Mesendoderm (in vitro differentiated cells): Measurements from ENCODE around the gene SMIM29.

Source experiments
- DNase-seq: peaks from one replicate; pipeline ENCODE4 v3.0.0; 2013
- H2AK5ac ChIP-seq: 2 replicates; pipeline ENCODE4 v1.6.1; 2013; ENCODE audit warnings: low read length, inconsistent platforms
- H2BK120ac ChIP-seq: 2 replicates; pipeline ENCODE4 v1.6.1; 2013; ENCODE audit warnings: low read depth, mild to moderate bottlenecking, low read length, moderate library complexity, mixed read lengths
- H2BK15ac ChIP-seq: replicated peaks from 2 replicates; pipeline ENCODE4 v1.6.1; 2013; ENCODE audit warnings: low read depth, mild to moderate bottlenecking, moderate library complexity
- H2BK5ac ChIP-seq: 2 replicates; pipeline ENCODE4 v1.6.1; 2013; ENCODE audit warnings: low read length, inconsistent platforms
- H3K18ac ChIP-seq: 2 replicates; pipeline ENCODE4 v1.6.1; 2013; ENCODE audit warnings: mild to moderate bottlenecking, low read length, mixed read lengths
- H3K23ac ChIP-seq: one replicate; pipeline ENCODE4 v1.6.1; 2013; ENCODE audit warnings: low read length
- H3K27ac ChIP-seq: 2 replicates; pipeline ENCODE4 v1.5.1; 2013; ENCODE audit warnings: low read depth, mild to moderate bottlenecking, inconsistent platforms, low read length, moderate library complexity
- H3K27me3 ChIP-seq: 2 replicates; pipeline ENCODE4 v1.6.1; 2013; ENCODE audit warnings: low read length, control low read depth, mild to moderate bottlenecking, inconsistent platforms; ENCODE audit not compliant: insufficient read depth, poor library complexity
- H3K36me3 ChIP-seq: 2 replicates; pipeline ENCODE4 v1.6.1; 2013; ENCODE audit warnings: low read length, inconsistent platforms; ENCODE audit not compliant: control insufficient read depth, insufficient read depth
- H3K4ac ChIP-seq: one replicate; pipeline ENCODE4 v1.6.1; 2013; ENCODE audit warnings: low read depth, mild to moderate bottlenecking, low read length, moderate library complexity
- H3K4me1 ChIP-seq: 2 replicates; pipeline ENCODE4 v1.6.1; 2013; ENCODE audit warnings: low read depth, low read length, inconsistent platforms; ENCODE audit not compliant: control insufficient read depth
- H3K4me2 ChIP-seq: 2 replicates; pipeline ENCODE4 v1.6.1; 2013; ENCODE audit warnings: low read length
- H3K4me3 ChIP-seq: 2 replicates; pipeline ENCODE4 v1.5.1; 2013; ENCODE audit warnings: mild to moderate bottlenecking, low read length
- H3K56ac ChIP-seq: one replicate; pipeline ENCODE4 v1.6.1; 2013; ENCODE audit warnings: low read length
- H3K79me1 ChIP-seq: 2 replicates; pipeline ENCODE4 v1.6.1; 2013; ENCODE audit warnings: low read length, inconsistent platforms
- H3K79me2 ChIP-seq: 2 replicates; pipeline ENCODE4 v1.6.1; 2013; ENCODE audit warnings: mild to moderate bottlenecking, low read length; ENCODE audit not compliant: control insufficient read depth, insufficient read depth
- H3K9ac ChIP-seq: 2 replicates; pipeline ENCODE4 v1.6.1; 2013; ENCODE audit warnings: low read length, inconsistent platforms
- H4K5ac ChIP-seq: one replicate; pipeline ENCODE4 v1.6.1; 2013; ENCODE audit warnings: low read length
- H4K8ac ChIP-seq: one replicate; pipeline ENCODE4 v1.6.1; 2013; ENCODE audit warnings: low read depth, mild to moderate bottlenecking, control low read depth, low read length, moderate library complexity
- WGBS: extraction: QIAGEN DNeasy Blood & Tissue Kit; methylation state at CpG from one replicate; pipeline ENCODE4 v1.1.7; 2013; ENCODE audit warnings: low lambda C conversion rate, missing lambda C conversion rate; ENCODE audit not compliant: insufficient coverage; ENCODE audit errors: extremely low coverage; 5-methylcytosine and 5-hydroxymethylcytosine counted together

SMIM29 gene

GRCh38 chr6:34277763-34278112 is 28.9 kb upstream of the SMIM29 start:
- WGBS: no CpG with 5 or more reads among the region's 4 CpGs
- Histone ChIP-seq H4K8ac (no peak overlapping the region), H3K79me2 (no peaks in the 10 kb centered on the region), H2BK5ac (no peak overlapping the region), H3K27ac (no peak overlapping the region), H3K4me1 (no peaks in the 10 kb centered on the region), H3K56ac (no peak overlapping the region), H3K4ac (no peak overlapping the region), H2AK5ac (no peak overlapping the region), H3K27me3 (no peaks in the 10 kb centered on the region), H3K23ac (no peak overlapping the region), H3K4me3 (no peak overlapping the region), H3K18ac (no peak overlapping the region), H3K79me1 (no peaks in the 10 kb centered on the region), H2BK120ac (no peak overlapping the region), H2BK15ac (no peak overlapping the region), H4K5ac (no peak overlapping the region), H3K36me3 (no peaks in the 10 kb centered on the region), H3K4me2 (no peak overlapping the region), H3K9ac (no peak overlapping the region)
- DNase-seq: no peak

- Histone ChIP-seq H2BK15ac (no peak overlapping the region), H3K4me2 (no peak overlapping the region)
Measured at GRCh38 chr6:34276881-34277762, 28.3 kb upstream of the SMIM29 start.

GRCh38 chr6:34276191-34276590 is 27.4 kb upstream of the SMIM29 start:
- Histone ChIP-seq H3K79me2 (no peaks in the 10 kb centered on the region), H3K36me3 (no peaks in the 10 kb centered on the region), H3K4me2 (no peak overlapping the region), H3K56ac (no peak overlapping the region), H3K18ac (no peak overlapping the region), H3K27me3 (no peaks in the 10 kb centered on the region), H3K79me1 (no peaks in the 10 kb centered on the region), H2BK120ac (no peak overlapping the region), H2BK15ac (no peak overlapping the region), H2BK5ac (no peak overlapping the region), H3K4ac (no peak overlapping the region), H2AK5ac (no peak overlapping the region), H3K4me1 (no peaks in the 10 kb centered on the region), H3K4me3 (no peak overlapping the region), H3K9ac (no peak overlapping the region), H4K5ac (no peak overlapping the region), H4K8ac (no peak overlapping the region), H3K27ac (no peak overlapping the region), H3K23ac (no peak overlapping the region)
- no CpG with 5 or more reads among the region's 5 CpGs for WGBS
- DNase-seq: no peak

More at GRCh38 chr6:34276881-34277762, 28.3 kb upstream of the SMIM29 start:
- Histone ChIP-seq H3K79me1 (no peaks in the 10 kb centered on the region), H3K4me3 (no peak overlapping the region), H3K27me3 (no peaks in the 10 kb centered on the region), H4K8ac (no peak overlapping the region), H2BK120ac (no peak overlapping the region), H2BK5ac (no peak overlapping the region), H3K36me3 (no peaks in the 10 kb centered on the region), H3K18ac (no peak overlapping the region), H2AK5ac (no peak overlapping the region), H3K27ac (no peak overlapping the region), H4K5ac (no peak overlapping the region), H3K9ac (no peak overlapping the region), H3K4me1 (no peaks in the 10 kb centered on the region), H3K79me2 (no peaks in the 10 kb centered on the region), H3K4ac (no peak overlapping the region), H3K23ac (no peak overlapping the region), H3K56ac (no peak overlapping the region)
- WGBS: no CpG with 5 or more reads among the region's 10 CpGs
- no peak for DNase-seq

- H3K4me1 ChIP-seq: no peaks in the 10 kb centered on the region
- H2BK5ac ChIP-seq: no peak overlapping the region
- H4K5ac ChIP-seq: no peak overlapping the region
- H3K18ac ChIP-seq: no peak overlapping the region
- no peak overlapping the region for H2BK15ac ChIP-seq
- H3K9ac ChIP-seq: no peak overlapping the region
- no peaks in the 10 kb centered on the region for H3K27me3 ChIP-seq
- no peaks in the 10 kb centered on the region for H3K79me2 ChIP-seq
- no peak overlapping the region for H2BK120ac ChIP-seq
- H3K79me1 ChIP-seq: no peaks in the 10 kb centered on the region
- no peak overlapping the region for H3K56ac ChIP-seq
- H3K27ac ChIP-seq: no peak overlapping the region
- no peak for DNase-seq
- no CpG with 5 or more reads among the region's 3 CpGs for WGBS
- H3K23ac ChIP-seq: no peak overlapping the region
- H3K36me3 ChIP-seq: no peaks in the 10 kb centered on the region
- no peak overlapping the region for H3K4ac ChIP-seq
- no peak overlapping the region for H2AK5ac ChIP-seq
- H3K4me3 ChIP-seq: no peak overlapping the region
- no peak overlapping the region for H4K8ac ChIP-seq
- no peak overlapping the region for H3K4me2 ChIP-seq
Measured at GRCh38 chr6:34275128-34275804, 26.5 kb upstream of the SMIM29 start.

GRCh38 chr6:34274129-34274528 is 25.3 kb upstream of the SMIM29 start:
- Histone ChIP-seq H2AK5ac (no peak overlapping the region), H3K79me1 (no peaks in the 10 kb centered on the region), H3K4me2 (no peak overlapping the region), H3K56ac (no peak overlapping the region), H3K36me3 (no peaks in the 10 kb centered on the region), H3K27ac (no peak overlapping the region), H3K4me1 (no peaks in the 10 kb centered on the region), H3K9ac (no peak overlapping the region), H3K4me3 (no peak overlapping the region), H2BK5ac (no peak overlapping the region), H3K18ac (no peak overlapping the region), H2BK120ac (no peak overlapping the region), H3K27me3 (no peaks in the 10 kb centered on the region), H3K79me2 (no peaks in the 10 kb centered on the region), H3K4ac (no peak overlapping the region), H4K8ac (no peak overlapping the region), H2BK15ac (no peak overlapping the region), H3K23ac (no peak overlapping the region), H4K5ac (no peak overlapping the region)
- WGBS: no CpG with 5 or more reads among the region's 1 CpG
- no peak for DNase-seq
